PC-3 (cell line): ENCODE measurements around the gene ZNF280D. TPM values are rescaled to one million over a fixed set of nuclear protein-coding genes. Genes with fewer than 3 reads are reported as not detected.

Experiments
- ATAC-seq: fragments of 200-7000 bp; cut with Tn5 transposase; 2 replicates; pipeline ENCODE4 v1.9.1; 2020; ENCODE audit warnings: mild to moderate bottlenecking, moderate library complexity
- BruUV-seq: library from RNA; stranded (reverse); fragments of 400-500 nt; replicated peaks from 2 replicates; lab custom pipeline; 2021; lab: Mats Ljungman, UMichigan
- CTCF ChIA-PET: fragments of 300-600 bp; sonication (Branson Sonifier 250); formaldehyde crosslinking; loops from one replicate; lab custom pipeline; 2022; ENCODE audit warnings: antibody characterized with exemption; lab: Charles Lee
- POLR2A ChIA-PET: fragments of 300-600 bp; sonication (Branson Sonifier 250); formaldehyde crosslinking; loops from one replicate; lab custom pipeline; 2022; ENCODE audit warnings: antibody characterized with exemption; ENCODE audit not compliant: unreplicated experiment; lab: Charles Lee
- DNase-seq: peaks from one replicate; pipeline ENCODE4 v3.0.0-alpha.2; 2015
- H2AFZ ChIP-seq: fragments of 300-600 bp; sonication (generic); 2 replicates; pipeline ENCODE4 v1.6.0; 2016; ENCODE audit warnings: antibody characterized with exemption, low read length
- H3F3A ChIP-seq: fragments of 300-600 bp; sonication (generic); one replicate; pipeline ENCODE4 v1.6.0; 2017; ENCODE audit warnings: antibody characterized with exemption, low read length, control low read depth, mild to moderate bottlenecking; ENCODE audit not compliant: unreplicated experiment
- H3K27ac ChIP-seq: fragments of 300-600 bp; sonication (generic); 2 replicates; pipeline ENCODE4 v1.5.1; 2016; ENCODE audit warnings: mild to moderate bottlenecking, low read length
- H3K27me3 ChIP-seq: fragments of 300-600 bp; sonication (generic); 2 replicates; pipeline ENCODE4 v1.6.1; 2016; ENCODE audit warnings: low read length, mixed read lengths
- H3K36me3 ChIP-seq: fragments of 300-600 bp; sonication (generic); 2 replicates; pipeline ENCODE4 v1.6.1; 2016; ENCODE audit warnings: low read depth, mixed run types, low read length, mixed read lengths
- H3K4me1 ChIP-seq: fragments of 300-600 bp; sonication (generic); 2 replicates; pipeline ENCODE4 v1.5.1; 2016; ENCODE audit warnings: low read length; ENCODE audit not compliant: insufficient read depth
- H3K4me2 ChIP-seq: fragments of 300-600 bp; sonication (generic); 2 replicates; pipeline ENCODE4 v1.6.0; 2016; ENCODE audit warnings: low read length
- H3K4me3 ChIP-seq: fragments of 300-600 bp; sonication (generic); 2 replicates; pipeline ENCODE4 v1.5.1; 2016; ENCODE audit warnings: mild to moderate bottlenecking, low read length, mixed read lengths
- H3K79me2 ChIP-seq: fragments of 300-600 bp; sonication (generic); 2 replicates; pipeline ENCODE4 v1.6.1; 2017; ENCODE audit warnings: low read length, mixed read lengths
- H3K9ac ChIP-seq: fragments of 300-600 bp; sonication (generic); 2 replicates; pipeline ENCODE4 v1.6.0; 2016; ENCODE audit warnings: mild to moderate bottlenecking, low read length
- H3K9me2 ChIP-seq: fragments of 300-600 bp; sonication (generic); replicated peaks from 2 replicates; pipeline ENCODE4 v1.6.1; 2016; ENCODE audit warnings: mixed run types, low read length, mixed read lengths
- H3K9me3 ChIP-seq: fragments of 300-600 bp; sonication (generic); 2 replicates; pipeline ENCODE4 v1.6.1; 2016; ENCODE audit warnings: low read length, mixed read lengths
- H4K20me1 ChIP-seq: fragments of 300-600 bp; sonication (generic); 2 replicates; pipeline ENCODE4 v1.6.1; 2016; ENCODE audit warnings: low read length, mixed read lengths
- CTCF ChIP-seq: fragments of 300-600 bp; sonication (generic); conservative IDR thresholded peaks from 2 replicates; pipeline ENCODE4 v1.5.1; 2017; ENCODE audit warnings: antibody characterized with exemption, low read depth, mild to moderate bottlenecking, low read length
- EZH2 ChIP-seq: fragments of 300-600 bp; sonication (generic); IDR thresholded peaks from one replicate; pipeline ENCODE4 v1.6.1; 2017; ENCODE audit warnings: antibody characterized with exemption, mild to moderate bottlenecking, low read length; ENCODE audit not compliant: unreplicated experiment
- EZH2phosphoT487 ChIP-seq: fragments of 300-600 bp; sonication (generic); IDR thresholded peaks from 2 replicates; pipeline ENCODE4 v1.6.1; 2018; ENCODE audit warnings: mild to moderate bottlenecking, antibody characterized with exemption, low read length, borderline replicate concordance
- intact Hi-C: fragments of 100-400 bp; cut with micrococcal nuclease; formaldehyde crosslinking; loops from 2 replicates; pipeline ENCODE4 v1.9.0; 2023
- total RNA-seq: library from RNA; depleted of rRNA; stranded (reverse); fragments of >200 nt; gene quantifications from 2 replicates; pipeline ENCODE4 v1.2.3, GENCODE V29; 2014

ZNF280D gene
- total RNA-seq, 1 experiment from 2014 or later: 7.4 TPM

GRCh38 chr15:56660943-56661342 is 72.4 kb downstream of the ZNF280D start:
- Histone ChIP-seq H3K79me2 (no peaks in the 10 kb centered on the region), H3K4me3 (no peak overlapping the region), H3K4me2 (no peak overlapping the region), H3K4me1 (no peaks in the 10 kb centered on the region), H3K27ac (no peak overlapping the region), H3K9me3 (no peaks in the 10 kb centered on the region), H2AFZ (no peak overlapping the region), H3F3A (no peaks in the 10 kb centered on the region), H3K9me2 (no peaks in the 10 kb centered on the region), H3K36me3 (no peaks in the 10 kb centered on the region; the same call in none of the 2 replicates), H4K20me1 (no peaks in the 10 kb centered on the region), H3K9ac (no peak overlapping the region), H3K27me3 (no peaks in the 10 kb centered on the region)
- TF ChIP-seq EZH2phosphoT487: no peak
- no peak for TF ChIP-seq EZH2
- no peak for TF ChIP-seq CTCF
- no TSS peak for BruUV-seq
- POLR2A ChIA-PET: no interaction called here
- DNase-seq (no peak), ATAC-seq (no peak)
- intact Hi-C loops: no loop called here
- CTCF ChIA-PET: no interaction called here

GRCh38 chr15:56659197-56659596 is 74.1 kb downstream of the ZNF280D start:
- Histone ChIP-seq H3K4me3 (no peak overlapping the region), H3K79me2 (no peaks in the 10 kb centered on the region), H3K9me2 (no peaks in the 10 kb centered on the region), H3K9me3 (no peaks in the 10 kb centered on the region), H2AFZ (no peak overlapping the region), H3K27me3 (no peaks in the 10 kb centered on the region), H4K20me1 (no peaks in the 10 kb centered on the region), H3K27ac (no peak overlapping the region), H3K9ac (no peak overlapping the region), H3K4me1 (no peaks in the 10 kb centered on the region), H3K4me2 (no peak overlapping the region), H3F3A (no peaks in the 10 kb centered on the region), H3K36me3 (no peaks in the 10 kb centered on the region; the same call in 1 of the 2 replicates)
- no peak for TF ChIP-seq EZH2
- no peak for TF ChIP-seq EZH2phosphoT487
- ChIA-PET CTCF (interaction anchor here (0.7 kb wide), 1 partner anchor 170 kb away, joined by 7 read pairs; no protein-coding TSS in a partner anchor), POLR2A (no interaction called here)
- no TSS peak for BruUV-seq
- ATAC-seq (no peak), DNase-seq (no peak)
- intact Hi-C loops: no loop called here

- BruUV-seq: no TSS peak
- POLR2A ChIA-PET: no interaction called here
- TF ChIP-seq CTCF: no peak
- no peak for TF ChIP-seq EZH2phosphoT487
- TF ChIP-seq EZH2: no peak
Observed at GRCh38 chr15:56654624-56655023, 78.7 kb downstream of the ZNF280D start.

More at GRCh38 chr15:56654624-56655023, 78.7 kb downstream of the ZNF280D start:
- Histone ChIP-seq H3K9ac (no peak overlapping the region), H3K27ac (no peak overlapping the region), H3K4me3 (no peak overlapping the region), H4K20me1 (no peaks in the 10 kb centered on the region), H3K36me3 (no peaks in the 10 kb centered on the region; the same call in 1 of the 2 replicates), H3K9me3 (no peaks in the 10 kb centered on the region), H3K79me2 (no peaks in the 10 kb centered on the region), H2AFZ (no peak overlapping the region), H3K27me3 (no peaks in the 10 kb centered on the region), H3K4me1 (no peaks in the 10 kb centered on the region), H3K4me2 (no peak overlapping the region), H3F3A (no peaks in the 10 kb centered on the region), H3K9me2 (no peaks in the 10 kb centered on the region)
- ATAC-seq: no peak
- no peak for DNase-seq
- intact Hi-C loops: no loop called here
- CTCF ChIA-PET: no interaction called here
